Sigmoid colon (tissue), 4 donors: Measurements from ENCODE around the gene KLHL21.

Source experiments
- POLR2A ChIP-seq, 2 donors: fragments of 450-650 bp; IDR thresholded peaks; one replicate each; pipeline ENCODE4 v1.6.1; 2016; ENCODE audit warnings: antibody characterized with exemption in 2 of 2, mild to moderate bottlenecking in 2 of 2, moderate library complexity in 2 of 2
- POLR2AphosphoS5 ChIP-seq, 4 donors: sonication (generic); formaldehyde crosslinking; IDR thresholded peaks; one replicate each; pipeline ENCODE4 v1.6.1; 2017; ENCODE audit warnings: antibody characterized with exemption in 4 of 4

- TF ChIP-seq POLR2A (IDR thresholded peaks at IDR 0.05) (no peak), POLR2AphosphoS5 (IDR thresholded peaks at IDR 0.05) (no peak)
Measured at GRCh38 chr1:6569033-6569432, 33.6 kb downstream of the KLHL21 start.
